Aorta (tissue), 5 donors: ENCODE data around the gene USP17L10. TPM values are rescaled to one million over a fixed set of nuclear protein-coding genes. Genes with fewer than 3 reads are reported as not detected.
"Not testable (repeated sequence)": the region's sequence is repeated elsewhere in the genome, so short reads cannot be mapped to it uniquely, and the experiment has no call there.

Experiments
- ATAC-seq: fragments of 200-7000 bp; cut with Tn5 transposase; one replicate; pipeline ENCODE4 v1.9.1; 2022; ENCODE audit warnings: moderate library complexity; ENCODE audit not compliant: low FRiP score
- DNase-seq, 2 donors: peaks; one replicate each; pipeline ENCODE4 v3.0.0-alpha.2; 2020
- H3K27ac ChIP-seq, 2 donors: one replicate each; pipeline ENCODE4 v1.5.1; 2013; ENCODE audit warnings: low read length in 2 of 2, mild to moderate bottlenecking in 2 of 2, moderate library complexity in 2 of 2, control low read depth in 1 of 2, inconsistent platforms in 1 of 2, low read depth in 1 of 2
- H3K27me3 ChIP-seq, 2 donors: one replicate each; pipeline ENCODE4 v1.6.1; 2013; ENCODE audit warnings: control low read depth in 1 of 2, low read length in 1 of 2, mild to moderate bottlenecking in 1 of 2, moderate library complexity in 1 of 2; ENCODE audit not compliant: insufficient read depth in 2 of 2, control insufficient read depth in 1 of 2
- H3K36me3 ChIP-seq, 2 donors: one replicate each; pipeline ENCODE4 v1.6.1; 2013; ENCODE audit warnings: control low read depth in 1 of 2, low read length in 1 of 2, mild to moderate bottlenecking in 1 of 2; ENCODE audit not compliant: insufficient read depth in 2 of 2, control insufficient read depth in 1 of 2
- H3K4me1 ChIP-seq, 2 donors: one replicate each; pipeline ENCODE4 v1.6.1; 2013; ENCODE audit warnings: low read length in 2 of 2, control low read depth in 1 of 2, mild to moderate bottlenecking in 1 of 2, moderate library complexity in 1 of 2; ENCODE audit not compliant: insufficient read depth in 2 of 2, control insufficient read depth in 1 of 2
- H3K4me3 ChIP-seq, 2 donors: one replicate each; pipeline ENCODE4 v1.5.1; 2013; ENCODE audit warnings: low read length in 2 of 2, control low read depth in 1 of 2, mild to moderate bottlenecking in 1 of 2
- H3K9me3 ChIP-seq: one replicate; pipeline ENCODE4 v1.6.1; 2013; ENCODE audit warnings: mild to moderate bottlenecking, low read length; ENCODE audit not compliant: control insufficient read depth
- WGBS, 2 donors: extraction: QIAGEN DNeasy Blood & Tissue Kit; methylation state at CpG; one replicate each; pipeline ENCODE4 v1.1.7; 2013; 5-methylcytosine and 5-hydroxymethylcytosine counted together
- intact Hi-C, 2 donors: fragments of 100-400 bp; cut with DNase I; formaldehyde crosslinking; loops; one replicate each; pipeline versions ENCODE4 v1.14.2 to v1.15.0; 2022
- polyA plus RNA-seq, 2 donors: library from polyadenylated mRNA; stranded (reverse); fragments of 200-250 nt; gene quantifications; one replicate each; pipeline ENCODE4 v1.2.3, GENCODE V29; 2013
- total RNA-seq, 2 donors: library from RNA; stranded (reverse); fragmentation: NEBNext Ultra II Directional; extraction: Animal tissue kit (Norgen Biotek cat#: 25700); gene quantifications; one replicate each; pipeline ENCODE4 v1.2.1, GENCODE V29; 2021
- donor health status: healthy with polysubstance abuse.
- donor health status: Bipolar disorder and iron deficiency.
- donor health status: DM: no; HTN: no; CAD: no.
- donor health status: DM: no; HTN: no; CAD: no.
- donor health status: DM: yes; HTN: yes; CAD: no.

Gene USP17L10
- total and polyA plus RNA-seq, 4 donors, result not detected

- WGBS, 2 donors, result 75 to 86% methylated on average over 9 to 11 of the region's 12 CpGs
- H3K9me3 ChIP-seq, H3K27ac ChIP-seq, ATAC-seq, H3K36me3 ChIP-seq, H3K4me1 ChIP-seq, H3K4me3 ChIP-seq, intact Hi-C loops, H3K27me3 ChIP-seq: not testable (repeated sequence)
- peak in 1 of 2 donors; percentile 57 for DNase-seq
These were observed 28.0 kb downstream of the USP17L10 start for GRCh38 chr4:9238461-9238860.

- DNase-seq, H3K27ac ChIP-seq, H3K4me3 ChIP-seq, ATAC-seq, H3K4me1 ChIP-seq, H3K9me3 ChIP-seq, H3K36me3 ChIP-seq, intact Hi-C loops, H3K27me3 ChIP-seq: not testable (repeated sequence)
- 86 to 89% methylated on average over 5 of the region's 14 CpGs for WGBS, 2 donors
These were observed 33.1 kb downstream of the USP17L10 start, which contains the start of gene USP17L17 for GRCh38 chr4:9243579-9243978. Gene USP17L17 (plus strand): TSS chr4:9243879. CDS start chr4:9243879, 0 bp downstream.

GRCh38 chr4:9247953-9248680, 37.7 kb downstream of the USP17L10 start, which contains the start of gene USP17L18:
Gene USP17L18 (plus strand): TSS chr4:9248630. CDS start chr4:9248630, 0 bp downstream.
- H3K27me3 ChIP-seq, ATAC-seq, H3K9me3 ChIP-seq, H3K4me3 ChIP-seq, H3K4me1 ChIP-seq, H3K27ac ChIP-seq, H3K36me3 ChIP-seq, intact Hi-C loops: not testable (repeated sequence)
- 89 to 92% methylated on average over 14 to 21 of the region's 26 CpGs for WGBS, 2 donors
- peak; percentile 33 to 34 for DNase-seq

GRCh38 chr4:9253078-9253477, 42.6 kb downstream of the USP17L10 start, which contains the start of gene USP17L19:
Gene USP17L19 (plus strand): TSS chr4:9253378. CDS start chr4:9253378, 0 bp downstream.
- WGBS, 2 donors, result no CpG with 5 or more reads among the region's 13 CpGs
- H3K4me1 ChIP-seq, ATAC-seq, H3K9me3 ChIP-seq, H3K4me3 ChIP-seq, intact Hi-C loops, H3K27ac ChIP-seq, DNase-seq, H3K27me3 ChIP-seq, H3K36me3 ChIP-seq: not testable (repeated sequence)

- WGBS, 2 donors, result no CpG with 5 or more reads among the region's 15 CpGs
- H3K4me1 ChIP-seq, H3K9me3 ChIP-seq, ATAC-seq, DNase-seq, intact Hi-C loops, H3K36me3 ChIP-seq, H3K4me3 ChIP-seq, H3K27me3 ChIP-seq, H3K27ac ChIP-seq: not testable (repeated sequence)
These were observed 47.4 kb downstream of the USP17L10 start, which contains the start of gene USP17L20 for GRCh38 chr4:9257824-9258223. Gene USP17L20 (plus strand): TSS chr4:9258124. CDS start chr4:9258124, 0 bp downstream.

Other genes with a start within 250 kb of the USP17L10 start
- gene FAM90A26, start 40.2 kb upstream of the USP17L10 start, total RNA-seq, result not detected
- gene FAM90A26, start 40.2 kb upstream of the USP17L10 start, polyA plus RNA-seq, result not detected
- gene USP17L11, start 4.7 kb downstream of the USP17L10 start, total RNA-seq, result not detected
- gene USP17L11, start 4.7 kb downstream of the USP17L10 start, polyA plus RNA-seq, result not detected
- not detected for gene USP17L12, start 9.5 kb downstream of the USP17L10 start, total RNA-seq
- not detected for gene USP17L12, start 9.5 kb downstream of the USP17L10 start, polyA plus RNA-seq
- gene USP17L13, start 14.2 kb downstream of the USP17L10 start, total RNA-seq, result not detected
- not detected for gene USP17L13, start 14.2 kb downstream of the USP17L10 start, polyA plus RNA-seq
- not detected for gene USP17L15, start 23.7 kb downstream of the USP17L10 start, total RNA-seq
- not detected for gene USP17L15, start 23.7 kb downstream of the USP17L10 start, polyA plus RNA-seq
- not detected for gene USP17L17, start 33.2 kb downstream of the USP17L10 start, total RNA-seq
- gene USP17L17, start 33.2 kb downstream of the USP17L10 start, polyA plus RNA-seq, result not detected
- gene USP17L18, start 38.0 kb downstream of the USP17L10 start, total RNA-seq, result not detected
- gene USP17L18, start 38.0 kb downstream of the USP17L10 start, polyA plus RNA-seq, result not detected
- gene USP17L19, start 42.7 kb downstream of the USP17L10 start, total RNA-seq, result not detected
- gene USP17L19, start 42.7 kb downstream of the USP17L10 start, polyA plus RNA-seq, result not detected
- not detected for gene USP17L20, start 47.5 kb downstream of the USP17L10 start, total RNA-seq
- not detected for gene USP17L20, start 47.5 kb downstream of the USP17L10 start, polyA plus RNA-seq
- not detected for gene USP17L21, start 52.2 kb downstream of the USP17L10 start, total RNA-seq
- gene USP17L21, start 52.2 kb downstream of the USP17L10 start, polyA plus RNA-seq, result not detected
- not detected for gene USP17L22, start 57.0 kb downstream of the USP17L10 start, total RNA-seq
- gene USP17L22, start 57.0 kb downstream of the USP17L10 start, polyA plus RNA-seq, result not detected
- not detected for gene USP17L24, start 114.5 kb downstream of the USP17L10 start, total RNA-seq
- gene USP17L24, start 114.5 kb downstream of the USP17L10 start, polyA plus RNA-seq, result not detected
- not detected for gene USP17L25, start 119.3 kb downstream of the USP17L10 start, total RNA-seq
- not detected for gene USP17L25, start 119.3 kb downstream of the USP17L10 start, polyA plus RNA-seq
- not detected for gene USP17L26, start 124.0 kb downstream of the USP17L10 start, total RNA-seq
- not detected for gene USP17L26, start 124.0 kb downstream of the USP17L10 start, polyA plus RNA-seq
- not detected for gene USP17L5, start 128.7 kb downstream of the USP17L10 start, total RNA-seq
- gene USP17L5, start 128.7 kb downstream of the USP17L10 start, polyA plus RNA-seq, result not detected
- gene USP17L27, start 133.5 kb downstream of the USP17L10 start, total RNA-seq, result not detected
- gene USP17L27, start 133.5 kb downstream of the USP17L10 start, polyA plus RNA-seq, result not detected
- not detected for gene USP17L28, start 138.2 kb downstream of the USP17L10 start, total RNA-seq
- gene USP17L28, start 138.2 kb downstream of the USP17L10 start, polyA plus RNA-seq, result not detected
- gene USP17L29, start 143.0 kb downstream of the USP17L10 start, total RNA-seq, result not detected
- not detected for gene USP17L29, start 143.0 kb downstream of the USP17L10 start, polyA plus RNA-seq
- not detected for gene USP17L30, start 152.5 kb downstream of the USP17L10 start, total RNA-seq
- gene USP17L30, start 152.5 kb downstream of the USP17L10 start, polyA plus RNA-seq, result not detected
- not detected for gene DEFB131A, start 233.8 kb downstream of the USP17L10 start, total RNA-seq
- not detected for gene DEFB131A, start 233.8 kb downstream of the USP17L10 start, polyA plus RNA-seq